Lower leg skin (tissue), 4 donors: ENCODE measurements around the gene DGAT2. TPM values are rescaled to one million over a fixed set of nuclear protein-coding genes. Genes with fewer than 3 reads are reported as not detected.

ENCODE experiments used
- DNase-seq, 2 donors: peaks; one replicate each; pipeline ENCODE4 v3.0.0-alpha.2; 2019; ENCODE audit warnings: low spot score in 2 of 2
- H3K4me3 ChIP-seq: fragments of 200-600 bp; sonication (generic); 2 replicates; pipeline ENCODE4 v1.5.1; 2017; ENCODE audit warnings: mild to moderate bottlenecking, low read depth; ENCODE audit not compliant: poor library complexity, severe bottlenecking
- CTCF ChIP-seq, 3 donors: fragments of 450-650 bp; IDR thresholded peaks; one replicate each; pipeline ENCODE4 v1.5.1; 2016; ENCODE audit warnings: antibody characterized with exemption in 3 of 3, mild to moderate bottlenecking in 3 of 3, moderate library complexity in 2 of 3
- POLR2A ChIP-seq, 2 donors: fragments of 450-650 bp; IDR thresholded peaks; one replicate each; pipeline ENCODE4 v1.6.1; 2016 to 2017; ENCODE audit warnings: antibody characterized with exemption in 2 of 2, mild to moderate bottlenecking in 1 of 2, moderate library complexity in 1 of 2
- WGBS, 2 donors: methylation state at CpG; one replicate each; pipeline ENCODE4 v1.1.5; 2018; 5-methylcytosine and 5-hydroxymethylcytosine counted together
- intact Hi-C: fragments of 100-400 bp; cut with DNase I; formaldehyde crosslinking; loops from one replicate; pipeline ENCODE4 v1.15.0; 2023; ENCODE audit warnings: low total_unique reads
- total RNA-seq, 4 donors: library from RNA; depleted of rRNA; stranded (reverse); fragments of >200 nt; gene quantifications; one replicate each; pipeline ENCODE4 v1.1.0, GENCODE V29; 2016

The DGAT2 gene
- total RNA-seq, 4 donors from 2014 or later = 160 to 545 (median 289) TPM

GRCh38 chr11:75796091-75796435 is 27.5 kb downstream of the DGAT2 start:
- 90 to 96% methylated on average over 2 of the region's 2 CpGs for WGBS, 2 donors
- DNase-seq = no peak
- TF ChIP-seq POLR2A (IDR thresholded peaks at IDR 0.05) (no peak), CTCF (IDR thresholded peaks at IDR 0.05) (no peak)
- intact Hi-C loops = no loop called here
- no peak overlapping the region for H3K4me3 ChIP-seq

- intact Hi-C loops = no loop called here
Observed at GRCh38 chr11:75797116-75797515, 28.5 kb downstream of the DGAT2 start.

GRCh38 chr11:75797792-75798191 is 29.2 kb downstream of the DGAT2 start:
- intact Hi-C loops = no loop called here
- no peak for DNase-seq
- 100% methylated on average over 1 of the region's 1 CpG for WGBS, 2 donors
- no peak overlapping the region for H3K4me3 ChIP-seq
- TF ChIP-seq POLR2A (IDR thresholded peaks at IDR 0.05) = no peak
- TF ChIP-seq CTCF (IDR thresholded peaks at IDR 0.05) = no peak

More at GRCh38 chr11:75797116-75797515, 28.5 kb downstream of the DGAT2 start:
- H3K4me3 ChIP-seq = no peak overlapping the region
- no peak for TF ChIP-seq CTCF (IDR thresholded peaks at IDR 0.05)
- TF ChIP-seq POLR2A (IDR thresholded peaks at IDR 0.05) = no peak
- no peak for DNase-seq
- 84 to 86% methylated on average over 8 of the region's 8 CpGs for WGBS, 2 donors

GRCh38 chr11:75800136-75800675 is 31.6 kb downstream of the DGAT2 start:
- TF ChIP-seq POLR2A (IDR thresholded peaks at IDR 0.05) (no peak), CTCF (IDR thresholded peaks at IDR 0.05) (no peak)
- intact Hi-C loops = no loop called here
- WGBS, 2 donors = 90 to 95% methylated on average over 7 to 8 of the region's 8 CpGs

GRCh38 chr11:75800728-75801361 is 32.3 kb downstream of the DGAT2 start:
- H3K4me3 ChIP-seq = no peak overlapping the region
- intact Hi-C loops = no loop called here
- no peak for DNase-seq
- TF ChIP-seq POLR2A (IDR thresholded peaks at IDR 0.05) = no peak
- no peak for TF ChIP-seq CTCF (IDR thresholded peaks at IDR 0.05)
- WGBS, 2 donors = 39 to 59% methylated on average over 6 of the region's 6 CpGs

More at GRCh38 chr11:75800136-75800675, 31.6 kb downstream of the DGAT2 start:
- H3K4me3 ChIP-seq = no peak overlapping the region
- DNase-seq = no peak
